Measurements from ENCODE around the gene LMNA. TPM values are rescaled to one million over a fixed set of nuclear protein-coding genes. Genes with fewer than 3 reads are reported as not detected.

Gene LMNA
- total and polyA plus RNA-seq, 10 of the 15 experiments (the other 5 are each of a cell fraction or from before 2014, with no cell fraction given) = 0.42 to 334 (median 81.1) TPM

GRCh38 chr1:156108664-156109241 lies 5.8 kb upstream of the LMNA start:
- in situ Hi-C loops (cut with MboI) (no loop called here), intact Hi-C loops (cut with micrococcal nuclease; ENCODE audit: unreplicated experiment) (no loop called here)
- no TSS peak for BruUV-seq (replicated peaks)
- no peaks in the 10 kb centered on the region for H3K9me3 ChIP-seq (replicated peaks; ENCODE audit: control insufficient read depth, insufficient read depth, low read length)
- no peak overlapping the region for H3K27ac ChIP-seq (ENCODE audit: control insufficient read depth, insufficient read depth)
- no peak for FAIRE-seq
- no peak for DNase-seq (ENCODE audit: low read depth, low spot score)
- POLR2A ChIA-PET = interaction anchor here (0.6 to 2.3 kb wide), 4 partner anchors 9 to 117 kb away, joined by 4 to 13 read pairs (median 6); no protein-coding TSS in a partner anchor
- H3K9ac ChIP-seq (ENCODE audit: control insufficient read depth, insufficient read depth, low read length) = no peak overlapping the region
- TF ChIP-seq MLLT1 (IDR thresholded peaks at IDR 0.05) (0 out of 2 replicates have a peak, but pooled peaks have one; percentile 45), CBFB (IDR thresholded peaks at IDR 0.05; ENCODE audit: low read depth) (no peak), NR2C2 (IDR thresholded peaks at IDR 0.05; ENCODE audit: borderline replicate concordance, control insufficient read depth, insufficient read length, low read depth) (no peak), CUX1 (IDR thresholded peaks at IDR 0.05; ENCODE audit: insufficient replicate concordance, low read depth, low read length) (no peak)
- H3K79me2 ChIP-seq (ENCODE audit: control insufficient read depth, insufficient read depth, low read length) = no peaks in the 10 kb centered on the region
- no peaks in the 10 kb centered on the region for H3K27me3 ChIP-seq (replicated peaks in 1 of 2; ENCODE audit: control insufficient read depth in 2 of 2, insufficient read depth in 2 of 2, low read length in 1 of 2)
- RAD21 ChIA-PET (ENCODE audit: unreplicated experiment) = interaction anchor here (1.5 to 22.4 kb wide), 3 partner anchors 9 to 13 kb away, joined by 4 to 695 read pairs (median 5); partner anchors contain the start of gene LMNA
- WGBS (ENCODE audit: insufficient coverage, insufficient replicate concordance, low lambda C conversion rate, missing lambda C conversion rate) = 94% methylated on average over 6 of the region's 6 CpGs
- no peaks in the 10 kb centered on the region for H3K36me3 ChIP-seq (ENCODE audit: control insufficient read depth in 2 of 2, insufficient read depth in 2 of 2, low read length in 1 of 2)
- no peaks in the 10 kb centered on the region for H4K20me1 ChIP-seq (ENCODE audit: control insufficient read depth, insufficient read depth)
- no peak overlapping the region for H3K4me3 ChIP-seq
- H2AFZ ChIP-seq (ENCODE audit: control insufficient read depth, low read depth, low read length) = no peak overlapping the region
- H3K4me2 ChIP-seq (ENCODE audit: control insufficient read depth, insufficient read depth) = no peak overlapping the region
- CTCF ChIA-PET = interaction anchor here (0.9 to 1.7 kb wide), 3 partner anchors 9 to 22 kb away, joined by 3 to 7 read pairs (median 5); no protein-coding TSS in a partner anchor
- peaks cover 26% of the 10 kb centered on the region for H3K4me1 ChIP-seq (ENCODE audit: control insufficient read depth, insufficient read depth, low read length)
- ATAC-seq = no peak
- SMC1A ChIA-PET (ENCODE audit: uncharacterized antibody, unreplicated experiment) = interaction anchor here (1.2 to 23.8 kb wide), 2 partner anchors 12 to 16 kb away, joined by 5 to 874 read pairs; partner anchors contain the start of gene LMNA

Measured in GM12878 (cell line).